Mucosa of rectum (tissue), 2 donors: Measurements from ENCODE around the gene SNX33.
"Not testable (repeated sequence)": the region's sequence is repeated elsewhere in the genome, so short reads cannot be mapped to it uniquely, and the experiment has no call there.

Experiments used
- H3K27ac ChIP-seq, 2 donors: one replicate each; pipeline ENCODE4 v1.7.0; 2013; ENCODE audit warnings: inconsistent platforms in 2 of 2, low read depth in 2 of 2, low read length in 2 of 2
- H3K27me3 ChIP-seq, 2 donors: one replicate each; pipeline ENCODE4 v1.7.0; 2013; ENCODE audit warnings: low read length in 2 of 2; ENCODE audit not compliant: control insufficient read depth in 2 of 2, insufficient read depth in 2 of 2
- H3K36me3 ChIP-seq, 2 donors: one replicate each; pipeline ENCODE4 v1.7.0; 2013; ENCODE audit warnings: low read length in 2 of 2; ENCODE audit not compliant: control insufficient read depth in 2 of 2, insufficient read depth in 2 of 2
- H3K4me1 ChIP-seq, 2 donors: one replicate each; pipeline ENCODE4 v1.7.0; 2013; ENCODE audit warnings: low read length in 2 of 2, mild to moderate bottlenecking in 1 of 2; ENCODE audit not compliant: control insufficient read depth in 2 of 2, insufficient read depth in 2 of 2
- H3K4me3 ChIP-seq, 2 donors: one replicate each; pipeline ENCODE4 v1.7.0; 2013; ENCODE audit warnings: low read length in 2 of 2
- H3K9ac ChIP-seq, 2 donors: one replicate each; pipeline ENCODE4 v1.7.0; 2013; ENCODE audit warnings: low read length in 2 of 2, low read depth in 1 of 2, mild to moderate bottlenecking in 1 of 2
- H3K9me3 ChIP-seq, 2 donors: one replicate each; pipeline ENCODE4 v1.7.0; 2013; ENCODE audit warnings: low read length in 2 of 2; ENCODE audit not compliant: control insufficient read depth in 2 of 2
- donor health status: healthy.
- donor health status: Normal muscosa, but diverticular disease.

The SNX33 gene

GRCh38 chr15:75693501-75694240 is 46.0 kb downstream of the SNX33 start:
- Histone ChIP-seq H3K27me3 (no peaks in the 10 kb centered on the region), H3K27ac (peak overlapping the region; percentile 19 to 68), H3K4me3 (no peak overlapping the region), H3K9ac (no peak overlapping the region), H3K9me3 (no peaks in the 10 kb centered on the region), H3K36me3 (no peaks in the 10 kb centered on the region), H3K4me1 (peaks cover 5 to 13% of the 10 kb centered on the region in 2 donors)

GRCh38 chr15:75694241-75695182 is 46.8 kb downstream of the SNX33 start:
- Histone ChIP-seq H3K4me3 (no peak overlapping the region), H3K9me3 (no peaks in the 10 kb centered on the region), H3K36me3 (no peaks in the 10 kb centered on the region), H3K4me1 (peaks cover 7 to 15% of the 10 kb centered on the region in 2 donors), H3K9ac (peak overlapping the region in 1 of 2 donors; percentile 19), H3K27me3 (no peaks in the 10 kb centered on the region), H3K27ac (peak overlapping the region; percentile 21 to 68)

- Histone ChIP-seq H3K9ac (no peak overlapping the region), H3K27me3 (no peaks in the 10 kb centered on the region), H3K36me3 (no peaks in the 10 kb centered on the region), H3K9me3 (no peaks in the 10 kb centered on the region), H3K4me3 (no peak overlapping the region), H3K4me1 (peaks cover 11 to 15% of the 10 kb centered on the region in 2 donors), H3K27ac (peak overlapping the region in 1 of 2 donors; percentile 68)
Observed at GRCh38 chr15:75695220-75695619, 47.5 kb downstream of the SNX33 start.

- Histone ChIP-seq H3K9me3 (no peaks in the 10 kb centered on the region), H3K9ac (no peak overlapping the region), H3K36me3 (no peaks in the 10 kb centered on the region), H3K4me1 (peaks cover 11 to 17% of the 10 kb centered on the region in 2 donors), H3K27ac (peak overlapping the region; percentile 51 to 68), H3K4me3 (no peak overlapping the region), H3K27me3 (no peaks in the 10 kb centered on the region)
Observed at GRCh38 chr15:75695634-75696310, 48.1 kb downstream of the SNX33 start.

GRCh38 chr15:75696311-75696720 is 48.6 kb downstream of the SNX33 start:
- peak overlapping the region; percentile 51 to 68 for H3K27ac ChIP-seq
- H3K9me3 ChIP-seq: no peaks in the 10 kb centered on the region
- no peak overlapping the region for H3K4me3 ChIP-seq
- H3K4me1 ChIP-seq: peaks cover 14 to 19% of the 10 kb centered on the region in 2 donors
- no peak overlapping the region for H3K9ac ChIP-seq
- no peaks in the 10 kb centered on the region for H3K27me3 ChIP-seq
- no peaks in the 10 kb centered on the region for H3K36me3 ChIP-seq

GRCh38 chr15:75696854-75697259 is 49.1 kb downstream of the SNX33 start:
- H3K9ac ChIP-seq: no peak overlapping the region

GRCh38 chr15:75697523-75697922 is 49.8 kb downstream of the SNX33 start:
- Histone ChIP-seq H3K27ac (peak overlapping the region; percentile 36 to 68), H3K4me3 (no peak overlapping the region), H3K36me3 (no peaks in the 10 kb centered on the region), H3K4me1 (peaks cover 14 to 19% of the 10 kb centered on the region in 2 donors), H3K9me3 (no peaks in the 10 kb centered on the region), H3K27me3 (no peaks in the 10 kb centered on the region), H3K9ac (no peak overlapping the region)

More at GRCh38 chr15:75696854-75697259, 49.1 kb downstream of the SNX33 start:
- H3K27ac ChIP-seq: peak overlapping the region; percentile 36 to 68
- no peaks in the 10 kb centered on the region for H3K27me3 ChIP-seq
- H3K36me3 ChIP-seq: no peaks in the 10 kb centered on the region
- H3K4me1 ChIP-seq: peaks cover 14 to 19% of the 10 kb centered on the region in 2 donors
- H3K9me3 ChIP-seq: no peaks in the 10 kb centered on the region
- H3K4me3 ChIP-seq: no peak overlapping the region

- not testable (repeated sequence) for H3K27me3 ChIP-seq, H3K4me3 ChIP-seq, H3K36me3 ChIP-seq, H3K9ac ChIP-seq, H3K9me3 ChIP-seq
- Histone ChIP-seq H3K27ac (peak overlapping the region; percentile 22 to 68), H3K4me1 (peaks cover 14 to 19% of the 10 kb centered on the region in 2 donors)
Observed at GRCh38 chr15:75697974-75698747, 50.4 kb downstream of the SNX33 start.

GRCh38 chr15:75699517-75699916 is 51.8 kb downstream of the SNX33 start:
- not testable (repeated sequence) for H3K9me3 ChIP-seq, H3K27me3 ChIP-seq, H3K9ac ChIP-seq, H3K36me3 ChIP-seq, H3K4me1 ChIP-seq, H3K4me3 ChIP-seq
- H3K27ac ChIP-seq: peak overlapping the region in 1 of 2 donors; percentile 47
